Hepatocyte (in vitro differentiated cells): ENCODE results near the gene PSMC2. TPM values are rescaled to one million over a fixed set of nuclear protein-coding genes. Genes with fewer than 3 reads are reported as not detected.

Experiments used
- DNase-seq: peaks from one replicate; pipeline ENCODE4 v3.0.0-alpha.2; 2016; ENCODE audit warnings: low spot score
- H2AFZ ChIP-seq: fragments of 200-600 bp; sonication (generic); 2 replicates; pipeline ENCODE4 v1.6.0; 2016; ENCODE audit warnings: antibody characterized with exemption, mild to moderate bottlenecking
- H3K27ac ChIP-seq: fragments of 200-600 bp; sonication (generic); 2 replicates; pipeline ENCODE4 v1.5.1; 2016; ENCODE audit warnings: mild to moderate bottlenecking
- H3K27me3 ChIP-seq: fragments of 200-600 bp; sonication (generic); 2 replicates; pipeline ENCODE4 v1.6.1; 2016
- H3K36me3 ChIP-seq: fragments of 200-600 bp; sonication (generic); replicated peaks from 2 replicates; pipeline ENCODE4 v1.5.1; 2016; ENCODE audit warnings: low read depth; ENCODE audit not compliant: insufficient read depth
- H3K4me1 ChIP-seq: fragments of 200-600 bp; sonication (generic); 2 replicates; pipeline ENCODE4 v1.5.1; 2016; ENCODE audit warnings: mild to moderate bottlenecking, moderate library complexity; ENCODE audit not compliant: insufficient read depth
- H3K4me2 ChIP-seq: fragments of 200-600 bp; sonication (generic); 2 replicates; pipeline ENCODE4 v1.6.0; 2016
- H3K4me3 ChIP-seq: fragments of 200-600 bp; sonication (generic); 2 replicates; pipeline ENCODE4 v1.5.1; 2016; ENCODE audit warnings: mild to moderate bottlenecking
- H3K79me2 ChIP-seq: fragments of 200-600 bp; sonication (generic); 2 replicates; pipeline ENCODE4 v1.6.0; 2017; ENCODE audit warnings: mild to moderate bottlenecking
- H3K9me2 ChIP-seq: fragments of 200-600 bp; sonication (generic); replicated peaks from 2 replicates; pipeline ENCODE4 v1.6.0; 2017; ENCODE audit warnings: mild to moderate bottlenecking; ENCODE audit not compliant: insufficient read depth
- H3K9me3 ChIP-seq: fragments of 200-600 bp; sonication (generic); 2 replicates; pipeline ENCODE4 v1.5.1; 2016; ENCODE audit warnings: low read depth, mild to moderate bottlenecking
- H4K20me1 ChIP-seq: fragments of 200-600 bp; sonication (generic); 2 replicates; pipeline ENCODE4 v1.6.0; 2016; ENCODE audit warnings: mild to moderate bottlenecking; ENCODE audit not compliant: insufficient read depth, poor library complexity, severe bottlenecking
- CTCF ChIP-seq: fragments of 200-600 bp; sonication (generic); IDR thresholded peaks from 2 replicates; pipeline ENCODE4 v1.5.1; 2016; ENCODE audit warnings: antibody characterized with exemption, mild to moderate bottlenecking; ENCODE audit not compliant: poor library complexity
- EZH2 ChIP-seq: fragments of 200-600 bp; sonication (generic); IDR thresholded peaks from 2 replicates; pipeline ENCODE4 v1.6.1; 2016; ENCODE audit warnings: antibody characterized with exemption, mild to moderate bottlenecking, borderline replicate concordance
- EZH2phosphoT487 ChIP-seq: fragments of 200-600 bp; sonication (generic); IDR thresholded peaks from one replicate; pipeline ENCODE4 v1.6.1; 2018; ENCODE audit warnings: antibody characterized with exemption, mild to moderate bottlenecking, low read depth, moderate library complexity; ENCODE audit not compliant: unreplicated experiment, severe bottlenecking
- WGBS: methylation state at CpG from one replicate; pipeline ENCODE4 v1.1.6; 2016; ENCODE audit warnings: low lambda C conversion rate; ENCODE audit errors: missing lambda C conversion rate; 5-methylcytosine and 5-hydroxymethylcytosine counted together
- polyA plus RNA-seq: library from polyadenylated mRNA; unstranded; fragments of >200 nt; fragmentation: Nextera tagmentation; extraction: Ambion mirVana; gene quantifications from 2 replicates; pipeline ENCODE4 v1.2.1, GENCODE V29; 2016
- small RNA-seq: library from RNA; depleted of rRNA; stranded (forward); fragments of <200 nt; gene quantifications from one replicate; pipeline ENCODE3, GENCODE V24; 2014
- total RNA-seq: library from RNA; depleted of rRNA; stranded (reverse); fragments of >200 nt; gene quantifications from 2 replicates; pipeline ENCODE4 v1.2.3, GENCODE V29; 2014

The PSMC2 gene
- total and polyA plus RNA-seq, 2 experiments from 2014 or later, result 138 to 158 TPM

- Histone ChIP-seq H2AFZ (no peak overlapping the region), H3K4me2 (no peak overlapping the region), H3K9me2 (no peaks in the 10 kb centered on the region), H3K36me3 (no peaks in the 10 kb centered on the region), H4K20me1 (no peaks in the 10 kb centered on the region), H3K79me2 (no peaks in the 10 kb centered on the region), H3K4me1 (no peaks in the 10 kb centered on the region), H3K9me3 (no peaks in the 10 kb centered on the region), H3K27ac (no peak overlapping the region), H3K4me3 (no peak overlapping the region), H3K27me3 (no peaks in the 10 kb centered on the region)
- no peak for DNase-seq
- TF ChIP-seq CTCF (no peak), EZH2phosphoT487 (no peak), EZH2 (no peak)
- 88% methylated on average over 5 of the region's 5 CpGs for WGBS
Observed at GRCh38 chr7:103413407-103413806, 66.0 kb downstream of the PSMC2 start.

- Histone ChIP-seq H3K27ac (no peak overlapping the region), H3K4me1 (no peaks in the 10 kb centered on the region), H3K9me2 (no peaks in the 10 kb centered on the region), H3K4me2 (no peak overlapping the region), H3K4me3 (no peak overlapping the region), H3K9me3 (no peaks in the 10 kb centered on the region), H3K27me3 (peaks cover 4% of the 10 kb centered on the region), H3K79me2 (no peaks in the 10 kb centered on the region), H2AFZ (no peak overlapping the region), H3K36me3 (no peaks in the 10 kb centered on the region), H4K20me1 (no peaks in the 10 kb centered on the region)
- no peak for DNase-seq
- WGBS, result 95% methylated on average over 3 of the region's 3 CpGs
- TF ChIP-seq CTCF (no peak), EZH2 (no peak), EZH2phosphoT487 (no peak)
Observed at GRCh38 chr7:103418241-103418640, 70.8 kb downstream of the PSMC2 start.

Small RNA genes lying within 50 kb of the gene (small RNA-seq; reads per million reads assigned to genes)
- gene RPS29P16, result not detected

Other genes starting within 250 kb of the PSMC2 start
- gene NAPEPLD, start 198.5 kb upstream of the PSMC2 start, total RNA-seq, result 11.0 and 17.3 TPM in 2 replicates
- gene NAPEPLD, start 198.5 kb upstream of the PSMC2 start, polyA plus RNA-seq, result 12.0 and 12.9 TPM in 2 replicates
- gene PMPCB, start 50.2 kb upstream of the PSMC2 start, total RNA-seq, result 59.3 and 67.6 TPM in 2 replicates
- 53.3 and 63.0 TPM in 2 replicates for gene PMPCB, start 50.2 kb upstream of the PSMC2 start, polyA plus RNA-seq
- 22.8 and 24.8 TPM in 2 replicates for gene DNAJC2, start 2.9 kb upstream of the PSMC2 start, total RNA-seq
- 33.7 and 38.2 TPM in 2 replicates for gene DNAJC2, start 2.9 kb upstream of the PSMC2 start, polyA plus RNA-seq
- gene SLC26A5, start 98.6 kb downstream of the PSMC2 start, total RNA-seq, result 0.08 and 0.30 TPM in 2 replicates
- 0.28 TPM in 1 of 2 replicates, not detected in the other for gene SLC26A5, start 98.6 kb downstream of the PSMC2 start, polyA plus RNA-seq